HG03378 (cell line): ENCODE results near the gene SRSF2.
"Not testable (repeated sequence)": the region's sequence is repeated elsewhere in the genome, so short reads cannot be mapped to it uniquely, and the experiment has no call there.

Experiments used
- ATAC-seq: cut with Tn5 transposase; IDR thresholded peaks from one replicate; pipeline ENCODE4 v1.9.1; 2021; ENCODE audit warnings: mild to moderate bottlenecking, moderate library complexity; ENCODE audit not compliant: unreplicated experiment

SRSF2 gene

GRCh38 chr17:76722279-76722678 is 14.9 kb downstream of the SRSF2 start:
- no peak for ATAC-seq

GRCh38 chr17:76721463-76721862 is 15.7 kb downstream of the SRSF2 start:
- ATAC-seq = no peak

- ATAC-seq = no peak
Measured at GRCh38 chr17:76720941-76721340, 16.2 kb downstream of the SRSF2 start.

- no peak for ATAC-seq
Measured at GRCh38 chr17:76720211-76720610, 16.9 kb downstream of the SRSF2 start.

GRCh38 chr17:76718516-76718915 is 18.6 kb downstream of the SRSF2 start:
- no peak for ATAC-seq

- ATAC-seq = no peak
Measured at GRCh38 chr17:76716839-76717215, 20.3 kb downstream of the SRSF2 start.

GRCh38 chr17:76716146-76716838 is 20.8 kb downstream of the SRSF2 start:
- ATAC-seq = no peak

GRCh38 chr17:76715496-76715830 is 21.7 kb downstream of the SRSF2 start:
- ATAC-seq = no peak

- no peak for ATAC-seq
Measured at GRCh38 chr17:76714822-76715495, 22.2 kb downstream of the SRSF2 start.

- no peak for ATAC-seq
Measured at GRCh38 chr17:76714336-76714735, 22.8 kb downstream of the SRSF2 start.

GRCh38 chr17:76713765-76714164 is 23.4 kb downstream of the SRSF2 start:
- ATAC-seq = no peak

- not testable (repeated sequence) for ATAC-seq
Measured at GRCh38 chr17:76712321-76712720, 24.8 kb downstream of the SRSF2 start.

- ATAC-seq = no peak
Measured at GRCh38 chr17:76710863-76711611, 26.1 kb downstream of the SRSF2 start, which contains the start of gene MXRA7. TSS of gene MXRA7 (minus strand) at chr17:76710965. CDS start at chr17:76710946, 19 bp downstream.

GRCh38 chr17:76709951-76710862 is 26.9 kb downstream of the SRSF2 start:
- ATAC-seq = not testable (repeated sequence)

- ATAC-seq = no peak
Measured at GRCh38 chr17:76709077-76709950, 27.8 kb downstream of the SRSF2 start.

GRCh38 chr17:76707985-76708807 is 28.9 kb downstream of the SRSF2 start:
- no peak for ATAC-seq

- no peak for ATAC-seq
Measured at GRCh38 chr17:76706817-76707216, 30.3 kb downstream of the SRSF2 start.

GRCh38 chr17:76704805-76705204 is 32.3 kb downstream of the SRSF2 start:
- ATAC-seq = no peak
